ENCODE results near the gene HDGF. TPM values are rescaled to one million over a fixed set of nuclear protein-coding genes. Genes with fewer than 3 reads are reported as not detected.

Gene HDGF
- total RNA-seq, 4 donors from 2014 or later: 41.2 to 150 (median 73.7) TPM

GRCh38 chr1:156781585-156782186 lies 30.2 kb upstream of the HDGF start:
- DNase-seq: no peak
- Histone ChIP-seq H3K27me3 (no peaks in the 10 kb centered on the region), H3K4me3 (no peak overlapping the region), H3K36me3 (no peaks in the 10 kb centered on the region), H3K27ac (no peak overlapping the region), H3K9me3 (no peaks in the 10 kb centered on the region), H3K4me1 (no peaks in the 10 kb centered on the region)
- intact Hi-C loops (cut with DNase I; ENCODE audit: low total_unique reads): no loop called here
- no peak for TF ChIP-seq POLR2A (IDR thresholded peaks at IDR 0.05)
- no peak for TF ChIP-seq CTCF (IDR thresholded peaks at IDR 0.05)

GRCh38 chr1:156777573-156777972 lies 26.1 kb upstream of the HDGF start:
- H3K4me3 ChIP-seq: no peak overlapping the region
- intact Hi-C loops (cut with DNase I; ENCODE audit: low total_unique reads): no loop called here
- DNase-seq: no peak
- TF ChIP-seq CTCF (IDR thresholded peaks at IDR 0.05): no peak
- no peak for TF ChIP-seq POLR2A (IDR thresholded peaks at IDR 0.05)
- no peaks in the 10 kb centered on the region for H3K4me1 ChIP-seq
- no peaks in the 10 kb centered on the region for H3K36me3 ChIP-seq
- H3K27me3 ChIP-seq: no peaks in the 10 kb centered on the region
- H3K27ac ChIP-seq: no peak overlapping the region
- H3K9me3 ChIP-seq: no peaks in the 10 kb centered on the region

- no peaks in the 10 kb centered on the region for H3K4me1 ChIP-seq
- H3K27ac ChIP-seq: no peak overlapping the region
- no peak for DNase-seq
- H3K36me3 ChIP-seq: no peaks in the 10 kb centered on the region
- no peak overlapping the region for H3K4me3 ChIP-seq
- no peaks in the 10 kb centered on the region for H3K27me3 ChIP-seq
- intact Hi-C loops (cut with DNase I; ENCODE audit: low total_unique reads): no loop called here
- no peak for TF ChIP-seq POLR2A (IDR thresholded peaks at IDR 0.05)
- H3K9me3 ChIP-seq: no peaks in the 10 kb centered on the region
These were observed 25.5 kb upstream of the HDGF start for GRCh38 chr1:156776942-156777341.

GRCh38 chr1:156775799-156776198 lies 24.3 kb upstream of the HDGF start:
- Histone ChIP-seq H3K36me3 (no peaks in the 10 kb centered on the region), H3K4me3 (no peak overlapping the region), H3K27ac (no peak overlapping the region), H3K9me3 (no peaks in the 10 kb centered on the region), H3K4me1 (no peaks in the 10 kb centered on the region), H3K27me3 (no peaks in the 10 kb centered on the region)
- no peak for TF ChIP-seq CTCF (IDR thresholded peaks at IDR 0.05)
- no peak for TF ChIP-seq POLR2A (IDR thresholded peaks at IDR 0.05)
- intact Hi-C loops (cut with DNase I; ENCODE audit: low total_unique reads): no loop called here
- no peak for DNase-seq

GRCh38 chr1:156773607-156774006 lies 22.1 kb upstream of the HDGF start:
- Histone ChIP-seq H3K27ac (no peak overlapping the region), H3K27me3 (no peaks in the 10 kb centered on the region), H3K9me3 (no peaks in the 10 kb centered on the region), H3K4me3 (no peak overlapping the region), H3K36me3 (no peaks in the 10 kb centered on the region), H3K4me1 (peaks cover 0 to 13% of the 10 kb centered on the region in 2 donors)
- intact Hi-C loops (cut with DNase I; ENCODE audit: low total_unique reads): no loop called here
- no peak for DNase-seq
- no peak for TF ChIP-seq CTCF (IDR thresholded peaks at IDR 0.05)
- TF ChIP-seq POLR2A (IDR thresholded peaks at IDR 0.05): no peak
